H1 (cell line): ENCODE data around the gene IL10RA. TPM values are rescaled to one million over a fixed set of nuclear protein-coding genes. Genes with fewer than 3 reads are reported as not detected.

ENCODE experiments used
- CTCF ChIA-PET: fragments of 300-600 bp; sonication (Branson Sonifier 250); formaldehyde crosslinking; loops from one replicate; lab custom pipeline; 2021; ENCODE audit not compliant: partially characterized antibody; lab: Charles Lee
- POLR2A ChIA-PET: fragments of 300-600 bp; sonication (Branson Sonifier 250); formaldehyde crosslinking; loops from one replicate; lab custom pipeline; 2021; ENCODE audit warnings: inconsistent platforms; ENCODE audit not compliant: partially characterized antibody; lab: Charles Lee
- DNase-seq, 2 experiments: peaks; one replicate each; pipeline versions ENCODE4 v3.0.0 to v3.0.0-alpha.2; 2010 to 2022; ENCODE audit warnings: low spot score in 2 of 2, low read depth in 1 of 2, mixed read lengths in 1 of 2
- FAIRE-seq: peaks from 2 replicates; lab custom pipeline; 2011; peaks lifted over from hg19 to GRCh38; lab: Jason Lieb, UNC
- H2AFZ ChIP-seq: 2 replicates; pipeline ENCODE4 v1.8.1; 2012; ENCODE audit warnings: low read length, inconsistent platforms
- H2AK5ac ChIP-seq: 2 replicates; pipeline ENCODE4 v1.6.1; 2013; ENCODE audit warnings: low read depth, low read length
- H2BK120ac ChIP-seq: replicated peaks from 2 replicates; pipeline ENCODE3; 2013; ENCODE audit warnings: low read depth, low read length, inconsistent platforms
- H2BK12ac ChIP-seq: 2 replicates; pipeline ENCODE4 v1.6.1; 2013; ENCODE audit warnings: low read depth, low read length
- H2BK15ac ChIP-seq: 2 replicates; pipeline ENCODE4 v1.6.1; 2013; ENCODE audit warnings: low read length
- H2BK20ac ChIP-seq: 2 replicates; pipeline ENCODE4 v1.6.1; 2013; ENCODE audit warnings: low read length
- H2BK5ac ChIP-seq: 2 replicates; pipeline ENCODE4 v1.6.1; 2013; ENCODE audit warnings: low read depth, low read length
- H3K14ac ChIP-seq: 2 replicates; pipeline ENCODE4 v1.6.1; 2013; ENCODE audit warnings: inconsistent platforms; ENCODE audit not compliant: insufficient read length
- H3K18ac ChIP-seq: 2 replicates; pipeline ENCODE4 v1.6.1; 2013; ENCODE audit warnings: low read length; ENCODE audit errors: extremely low read depth
- H3K23ac ChIP-seq: 2 replicates; pipeline ENCODE4 v1.6.1; 2013; ENCODE audit warnings: inconsistent platforms; ENCODE audit not compliant: insufficient read length
- H3K23me2 ChIP-seq: 2 replicates; pipeline ENCODE4 v1.6.1; 2013; ENCODE audit warnings: low read depth, low read length
- H3K27ac ChIP-seq: 2 replicates; pipeline ENCODE4 v1.6.1; 2011; ENCODE audit warnings: low read depth, low read length, inconsistent platforms
- H3K27me3 ChIP-seq, 4 experiments: replicated peaks in 1 of 4; 1 replicate in 1 of 4; 2 replicates in 3 of 4; pipeline versions ENCODE4 v1.6.1 to v1.8.1; 2011 to 2013; ENCODE audit warnings: low read length in 3 of 4, mild to moderate bottlenecking in 3 of 4, inconsistent platforms in 2 of 4, mixed read lengths in 2 of 4, moderate library complexity in 1 of 4; ENCODE audit not compliant: control insufficient read depth in 3 of 4, insufficient read depth in 3 of 4; ENCODE audit errors: extremely low read depth in 1 of 4
- H3K36me3 ChIP-seq, 4 experiments: 2 replicates each; pipeline versions ENCODE4 v1.6.1 to v1.8.1; 2011 to 2013; ENCODE audit warnings: mild to moderate bottlenecking in 4 of 4, low read length in 3 of 4, moderate library complexity in 2 of 4, control low read depth in 1 of 4, inconsistent platforms in 1 of 4; ENCODE audit not compliant: insufficient read depth in 4 of 4, control insufficient read depth in 2 of 4
- H3K4ac ChIP-seq: replicated peaks from 2 replicates; pipeline ENCODE3; 2013; ENCODE audit warnings: low read length, low read depth, mixed read lengths, inconsistent platforms; ENCODE audit not compliant: insufficient read length
- H3K4me1 ChIP-seq, 4 experiments: replicated peaks in 1 of 4; 1 replicate in 1 of 4; 2 replicates in 3 of 4; pipeline versions ENCODE4 v1.6.1 to v1.8.1; 2011 to 2013; ENCODE audit warnings: low read length in 3 of 4, inconsistent platforms in 2 of 4, mixed read lengths in 1 of 4; ENCODE audit not compliant: insufficient read depth in 4 of 4, control insufficient read depth in 3 of 4
- H3K4me2 ChIP-seq, 2 experiments: 2 replicates each; pipeline versions ENCODE4 v1.6.1 to v1.8.1; 2011 to 2013; ENCODE audit warnings: low read depth in 2 of 2, low read length in 2 of 2, control low read depth in 1 of 2, inconsistent platforms in 1 of 2, mild to moderate bottlenecking in 1 of 2; ENCODE audit not compliant: insufficient read depth in 1 of 2
- H3K4me3 ChIP-seq, 4 experiments: fragments of 200-600, 300-600 bp in 1 of 4; sonication (generic), shearing (Covaris generic), sonication (Bioruptor Twin) in 1 of 4; 2 replicates each; pipeline versions ENCODE4 v1.5.1 to v1.8.1; 2011 to 2016; ENCODE audit warnings: low read length in 4 of 4, low read depth in 3 of 4, control low read depth in 2 of 4, inconsistent platforms in 2 of 4, mild to moderate bottlenecking in 2 of 4, mixed read lengths in 1 of 4, moderate library complexity in 1 of 4; ENCODE audit not compliant: insufficient read depth in 2 of 4; ENCODE audit errors: extremely low read depth in 1 of 4
- H3K56ac ChIP-seq: replicated peaks from 2 replicates; pipeline ENCODE3; 2013; ENCODE audit warnings: low read depth, mild to moderate bottlenecking, mixed read lengths, low read length, inconsistent platforms; ENCODE audit not compliant: insufficient read length
- H3K79me1 ChIP-seq: 2 replicates; pipeline ENCODE4 v1.6.1; 2013; ENCODE audit warnings: low read depth, low read length, control low read depth
- H3K79me2 ChIP-seq, 2 experiments: 2 replicates each; pipeline versions ENCODE4 v1.6.1 to v1.8.1; 2012 to 2013; ENCODE audit warnings: low read length in 2 of 2, mild to moderate bottlenecking in 2 of 2, inconsistent platforms in 1 of 2; ENCODE audit not compliant: insufficient read depth in 2 of 2, control insufficient read depth in 1 of 2
- H3K9ac ChIP-seq, 4 experiments: replicated peaks in 1 of 4; 1 replicate in 1 of 4; 2 replicates in 3 of 4; pipeline versions ENCODE4 v1.6.1 to v1.8.1; 2011 to 2013; ENCODE audit warnings: low read depth in 3 of 4, low read length in 3 of 4, control low read depth in 2 of 4, mild to moderate bottlenecking in 2 of 4, moderate library complexity in 2 of 4, inconsistent platforms in 1 of 4; ENCODE audit errors: extremely low read depth in 1 of 4
- H3K9me3 ChIP-seq, 2 experiments: 2 replicates each; pipeline versions ENCODE4 v1.6.1 to v1.8.1; 2012 to 2013; ENCODE audit warnings: mild to moderate bottlenecking in 2 of 2, moderate library complexity in 2 of 2, control low read depth in 1 of 2, inconsistent platforms in 1 of 2, low read depth in 1 of 2, low read length in 1 of 2, mixed read lengths in 1 of 2; ENCODE audit not compliant: insufficient read depth in 2 of 2
- H4K20me1 ChIP-seq, 2 experiments: replicated peaks in 1 of 2; 2 replicates each; pipeline versions ENCODE3 to v1.8.1; 2011 to 2013; ENCODE audit warnings: inconsistent platforms in 2 of 2, low read length in 2 of 2, mild to moderate bottlenecking in 1 of 2; ENCODE audit not compliant: insufficient read depth in 2 of 2, control insufficient read depth in 1 of 2
- H4K5ac ChIP-seq: 2 replicates; pipeline ENCODE4 v1.6.1; 2013; ENCODE audit warnings: low read length, low read depth, mixed read lengths, inconsistent platforms; ENCODE audit not compliant: insufficient read length
- H4K8ac ChIP-seq: 2 replicates; pipeline ENCODE4 v1.8.0; 2013; ENCODE audit warnings: mild to moderate bottlenecking, moderate library complexity, low read length, inconsistent platforms; ENCODE audit not compliant: insufficient read depth; ENCODE audit errors: extremely low read depth
- H4K91ac ChIP-seq: replicated peaks from 2 replicates; pipeline ENCODE3; 2013; ENCODE audit warnings: low read length, mixed read lengths, inconsistent platforms; ENCODE audit not compliant: insufficient read length
- WGBS, 2 experiments: shearing (Covaris generic) in 1 of 2; methylation state at CpG; one replicate each; pipeline versions ENCODE4 v1.1.6 to v1.1.7; 2013 to 2015; ENCODE audit warnings: low lambda C conversion rate in 2 of 2, mixed read lengths in 2 of 2, inconsistent platforms in 1 of 2, low coverage in 1 of 2, missing lambda C conversion rate in 1 of 2; ENCODE audit not compliant: insufficient replicate concordance in 2 of 2, insufficient coverage in 1 of 2, insufficient read length in 1 of 2; ENCODE audit errors: extremely low coverage in 1 of 2, missing lambda C conversion rate in 1 of 2; 5-methylcytosine and 5-hydroxymethylcytosine counted together
- polyA plus RNA-seq, 7 experiments: library from polyadenylated mRNA; depleted of rRNA in 3 of 7; stranded (reverse) in 5 of 7; unstranded in 2 of 7; fragments of >200 nt in 5 of 7; fragments of 200-250 nt in 2 of 7; gene quantifications; 1 replicate in 5 of 7; 2 replicates in 1 of 7; 4 replicates in 1 of 7; pipeline versions ENCODE4 v1.2.1 to v1.2.3, GENCODE V29; 2011 to 2013; ENCODE audit warnings: missing spikeins in 2 of 7, mixed read lengths in 2 of 7
- total RNA-seq: library from RNA; stranded (reverse); fragmentation: NEBNext Ultra II Directional; extraction: Animal tissue kit (Norgen Biotek cat#: 25700); gene quantifications from 2 replicates; pipeline ENCODE4 v1.2.1, GENCODE V29; 2021
- TF ChIP-seq, protein P1 (sequence below): IDR thresholded peaks from 2 replicates; pipeline ENCODE4 v1.6.1; 2012; ENCODE audit warnings: inconsistent platforms

Gene IL10RA
- total and polyA plus RNA-seq, 2 of the 8 experiments (the other 6 are each of a cell fraction or from before 2014, with no cell fraction given), result 0.05 to 0.11 TPM

DNA sequence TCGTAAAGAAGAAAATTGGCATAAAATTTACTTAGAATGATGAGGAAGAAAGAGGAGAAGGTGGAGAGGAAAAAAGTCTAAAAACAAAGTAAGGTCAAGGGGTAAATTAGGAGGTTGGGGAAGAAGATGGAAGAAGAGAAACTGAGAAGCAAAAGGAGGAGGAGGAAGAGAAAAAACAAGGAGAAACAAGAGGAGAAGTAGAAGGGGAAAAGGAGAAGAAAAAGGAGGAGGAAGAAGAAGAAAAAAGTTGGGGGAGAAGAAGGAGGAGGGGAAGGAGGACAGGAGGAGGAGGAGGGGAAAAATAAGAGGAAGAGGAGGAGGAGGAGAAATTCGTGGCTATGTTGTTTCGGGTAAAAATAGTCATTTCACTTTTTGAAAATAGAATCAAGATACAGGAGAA, 42.4 kb downstream of the IL10RA start:
- Histone ChIP-seq H3K4me2 (no peak overlapping the region), H4K8ac (no peak overlapping the region), H3K18ac (no peak overlapping the region), H2AFZ (no peak overlapping the region), H3K23ac (no peak overlapping the region), H3K9ac (no peak overlapping the region), H3K27ac (no peak overlapping the region), H2BK120ac (no peak overlapping the region), H3K56ac (no peak overlapping the region), H3K4me3 (no peak overlapping the region), H4K5ac (no peak overlapping the region), H2BK20ac (no peak overlapping the region), H3K23me2 (no peaks in the 10 kb centered on the region), H3K9me3 (no peaks in the 10 kb centered on the region), H2BK12ac (no peak overlapping the region), H3K79me1 (no peaks in the 10 kb centered on the region), H4K91ac (no peak overlapping the region), H2AK5ac (no peak overlapping the region), H3K4ac (no peak overlapping the region), H3K4me1 (no peaks in the 10 kb centered on the region), H3K27me3 (no peaks in the 10 kb centered on the region), H3K79me2 (no peaks in the 10 kb centered on the region), H2BK15ac (no peak overlapping the region), H3K36me3 (no peaks in the 10 kb centered on the region), H3K14ac (no peak overlapping the region), H4K20me1 (no peaks in the 10 kb centered on the region), H2BK5ac (no peak overlapping the region)
- TF ChIP-seq, protein P1, sequence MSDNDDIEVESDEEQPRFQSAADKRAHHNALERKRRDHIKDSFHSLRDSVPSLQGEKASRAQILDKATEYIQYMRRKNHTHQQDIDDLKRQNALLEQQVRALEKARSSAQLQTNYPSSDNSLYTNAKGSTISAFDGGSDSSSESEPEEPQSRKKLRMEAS, result no peak
- WGBS, 2 experiments, result 83% methylated on average over 3 of the region's 3 CpGs; no CpG with 5 or more reads in 1 of the 2 experiments
- ChIA-PET POLR2A (no interaction called here), CTCF (interaction anchor here (0.6 to 1.1 kb wide), 4 partner anchors 8 to 392 kb away, joined by 3 to 5 read pairs (median 3); no protein-coding TSS in a partner anchor)
- FAIRE-seq, result no peak
- DNase-seq, result no peak
